ENCODE measurements around the gene TMC6. TPM values are rescaled to one million over a fixed set of nuclear protein-coding genes. Genes with fewer than 3 reads are reported as not detected.

TMC6 gene
- total and polyA plus RNA-seq, 2 of the 4 experiments (the other 2 are of a cell fraction), result 0.19 TPM; not detected in 1

DNA sequence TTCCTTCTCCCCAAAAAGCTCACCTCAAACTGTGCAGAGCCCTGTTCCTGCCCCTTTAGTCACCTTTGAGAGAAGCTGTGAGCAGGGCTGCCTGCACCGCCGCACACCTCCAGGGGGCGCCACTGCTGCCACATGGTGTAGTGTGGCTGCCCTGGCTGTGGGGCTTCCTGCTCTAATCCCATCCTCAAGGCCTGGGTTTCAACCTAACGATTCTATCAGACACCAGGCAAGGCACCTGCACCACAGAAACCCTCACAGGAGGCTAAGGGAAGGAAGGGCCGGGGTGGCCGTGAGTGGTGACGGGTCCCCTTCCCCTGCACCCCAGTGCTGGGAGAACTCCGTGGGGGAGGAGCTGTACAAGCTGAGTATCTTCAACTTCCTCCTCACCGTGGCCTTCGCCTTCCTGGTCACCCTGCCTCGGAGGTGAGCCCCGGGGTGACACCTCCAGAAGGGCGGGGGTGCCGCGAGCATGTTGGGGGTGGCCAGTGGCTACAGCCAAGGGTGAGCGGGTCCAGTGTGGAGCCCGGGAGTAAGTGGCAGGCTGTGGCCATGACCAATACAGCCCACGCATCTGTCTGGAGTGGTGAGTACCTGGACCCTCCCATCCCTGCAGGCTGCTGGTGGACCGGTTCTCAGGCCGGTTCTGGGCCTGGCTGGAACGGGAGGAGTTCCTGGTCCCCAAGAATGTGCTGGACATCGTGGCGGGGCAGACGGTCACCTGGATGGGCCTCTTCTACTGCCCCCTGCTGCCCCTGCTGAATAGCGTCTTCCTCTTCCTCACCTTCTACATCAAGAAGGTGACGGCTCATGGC, 9.0 kb upstream of the TMC6 start:
- Histone ChIP-seq H2AFZ (replicated peaks; ENCODE audit: low read length, poor library complexity) (peak overlapping the region; percentile 29), H4K8ac (ENCODE audit: low read depth in 2 of 2, low read length in 2 of 2) (no peak overlapping the region), H3K14ac (replicated peaks; ENCODE audit: low read depth, low read length) (no peak overlapping the region), H3K18ac (ENCODE audit: low read depth, low read length) (no peak overlapping the region), H3K9me3 (ENCODE audit: control insufficient read depth, insufficient read depth, low read length) (no peaks in the 10 kb centered on the region), H3K36me3 (ENCODE audit: control insufficient read depth, insufficient read depth, low read length) (no peaks in the 10 kb centered on the region), H2BK20ac (ENCODE audit: low read depth, low read length) (no peak overlapping the region), H3K27ac (ENCODE audit: insufficient read depth, low read length) (no peak overlapping the region), H3K9me1 (ENCODE audit: insufficient read depth, low read length) (no peaks in the 10 kb centered on the region), H4K91ac (ENCODE audit: insufficient read depth, low read depth, low read length) (no peak overlapping the region), H2BK5ac (ENCODE audit: low read depth, low read length, poor library complexity, severe bottlenecking) (no peak overlapping the region), H3K4me2 (ENCODE audit: low read depth, low read length) (no peak overlapping the region), H2AK5ac (ENCODE audit: low read depth, low read length) (no peak overlapping the region), H2BK15ac (ENCODE audit: low read depth, low read length) (no peak overlapping the region), H3K79me1 (ENCODE audit: low read depth in 1 of 2, low read length in 2 of 2) (no peaks in the 10 kb centered on the region), H3K4ac (ENCODE audit: low read depth, low read length) (no peak overlapping the region), H2BK120ac (ENCODE audit: low read depth, low read length) (no peak overlapping the region), H4K5ac (ENCODE audit: low read depth, low read length) (no peak overlapping the region), H3K27me3 (ENCODE audit: control insufficient read depth, insufficient read depth, low read length) (peaks cover 29% of the 10 kb centered on the region; the same call in 1 of the 2 replicates), H3K4me3 (ENCODE audit: insufficient read depth, low read depth, low read length) (no peak overlapping the region), H3K9ac (ENCODE audit: low read depth, low read length) (no peak overlapping the region), H3K23ac (ENCODE audit: low read depth, low read length) (no peak overlapping the region), H3K4me1 (ENCODE audit: control insufficient read depth, insufficient read depth, low read length) (no peaks in the 10 kb centered on the region), H2AK9ac (replicated peaks; ENCODE audit: low read depth, low read length, poor library complexity) (no peak overlapping the region), H4K20me1 (ENCODE audit: insufficient read depth, low read length) (no peaks in the 10 kb centered on the region), H3K56ac (ENCODE audit: extremely low read depth, insufficient read depth, low read length) (no peak overlapping the region)
- ChIA-PET CTCF (interaction anchor here (0.5 kb wide), 1 partner anchor 16 kb away, joined by 3 read pairs; no protein-coding TSS in a partner anchor), POLR2A (ENCODE audit: unreplicated experiment) (no interaction called here)
- BruUV-seq (replicated peaks), result no TSS peak
- WGBS, 2 experiments (ENCODE audit: extremely low coverage in 2 of 2, insufficient read length in 1 of 2), result 75% methylated on average over 2 of the region's 26 CpGs; no CpG with 5 or more reads in 1 of the 2 experiments
- no peak for ATAC-seq (ENCODE audit: low read depth)
- dilution Hi-C loops (cut with HindIII; ENCODE audit: low sequenced_read_pairs, unreplicated experiment) (no loop called here), in situ Hi-C loops (cut with MboI; ENCODE audit: low sequenced_read_pairs) (no loop called here), intact Hi-C loops (cut with micrococcal nuclease) (no loop called here)
- no peak for DNase-seq
- TF ChIP-seq NFE2L2 (IDR thresholded peaks at IDR 0.05; ENCODE audit: low read depth, low read length) (no peak), RAD21 (IDR thresholded peaks at IDR 0.05; ENCODE audit: low read length) (no peak)
- TF ChIP-seq, protein P1, sequence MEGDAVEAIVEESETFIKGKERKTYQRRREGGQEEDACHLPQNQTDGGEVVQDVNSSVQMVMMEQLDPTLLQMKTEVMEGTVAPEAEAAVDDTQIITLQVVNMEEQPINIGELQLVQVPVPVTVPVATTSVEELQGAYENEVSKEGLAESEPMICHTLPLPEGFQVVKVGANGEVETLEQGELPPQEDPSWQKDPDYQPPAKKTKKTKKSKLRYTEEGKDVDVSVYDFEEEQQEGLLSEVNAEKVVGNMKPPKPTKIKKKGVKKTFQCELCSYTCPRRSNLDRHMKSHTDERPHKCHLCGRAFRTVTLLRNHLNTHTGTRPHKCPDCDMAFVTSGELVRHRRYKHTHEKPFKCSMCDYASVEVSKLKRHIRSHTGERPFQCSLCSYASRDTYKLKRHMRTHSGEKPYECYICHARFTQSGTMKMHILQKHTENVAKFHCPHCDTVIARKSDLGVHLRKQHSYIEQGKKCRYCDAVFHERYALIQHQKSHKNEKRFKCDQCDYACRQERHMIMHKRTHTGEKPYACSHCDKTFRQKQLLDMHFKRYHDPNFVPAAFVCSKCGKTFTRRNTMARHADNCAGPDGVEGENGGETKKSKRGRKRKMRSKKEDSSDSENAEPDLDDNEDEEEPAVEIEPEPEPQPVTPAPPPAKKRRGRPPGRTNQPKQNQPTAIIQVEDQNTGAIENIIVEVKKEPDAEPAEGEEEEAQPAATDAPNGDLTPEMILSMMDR (conservative IDR thresholded peaks at IDR 0.05; ENCODE audit: low read depth, low read length), result 0 out of 2 replicates have a peak, but pooled peaks have one; percentile 13

Measured in IMR-90 (cell line).